Prostate gland (tissue), 2 donors: ENCODE measurements around the gene C10orf143. TPM values are rescaled to one million over a fixed set of nuclear protein-coding genes. Genes with fewer than 3 reads are reported as not detected.
"Not testable (repeated sequence)": the region's sequence is repeated elsewhere in the genome, so short reads cannot be mapped to it uniquely, and the experiment has no call there.

Experiments
- DNase-seq: peaks from one replicate; pipeline ENCODE4 v3.0.0-alpha.2; 2019; ENCODE audit warnings: low spot score
- H3K27ac ChIP-seq, 2 donors: fragments of 200-600 bp; sonication (generic); 2 replicates each; pipeline ENCODE4 v1.5.1; 2017 to 2019
- H3K27me3 ChIP-seq: fragments of 200-600 bp; sonication (generic); replicated peaks from 2 replicates; pipeline ENCODE4 v1.5.1; 2019; ENCODE audit not compliant: insufficient read depth
- H3K36me3 ChIP-seq, 2 donors: fragments of 200-600 bp; sonication (generic); 1 replicate in 1 of 2; 2 replicates in 1 of 2; pipeline versions ENCODE4 v1.5.1 to v1.8.1; 2017 to 2019
- H3K4me1 ChIP-seq: fragments of 200-600 bp; sonication (generic); replicated peaks from 2 replicates; pipeline ENCODE4 v1.5.1; 2019
- H3K4me3 ChIP-seq, 2 donors: fragments of 200-600 bp; sonication (generic); 2 replicates each; pipeline ENCODE4 v1.5.1; 2017 to 2019
- H3K9me3 ChIP-seq: fragments of 200-600 bp; sonication (generic); 2 replicates; pipeline ENCODE4 v1.5.1; 2017
- CTCF ChIP-seq, 4 experiments: fragments of 200-600 bp in 2 of 4; fragments of 450-650 bp in 2 of 4; sonication (generic) in 2 of 4; IDR thresholded peaks; 1 replicate in 3 of 4; 2 replicates in 1 of 4; pipeline ENCODE4 v1.5.1; 2016 to 2019; ENCODE audit warnings: antibody characterized with exemption in 4 of 4, mild to moderate bottlenecking in 2 of 4, moderate library complexity in 2 of 4
- POLR2A ChIP-seq: fragments of 450-650 bp; IDR thresholded peaks from one replicate; pipeline ENCODE4 v1.6.1; 2016; ENCODE audit warnings: antibody characterized with exemption, mild to moderate bottlenecking
- POLR2AphosphoS5 ChIP-seq: sonication (generic); formaldehyde crosslinking; IDR thresholded peaks from one replicate; pipeline ENCODE4 v1.6.1; 2017; ENCODE audit warnings: antibody characterized with exemption
- WGBS: methylation state at CpG from one replicate; pipeline ENCODE4 v1.1.5; 2018; 5-methylcytosine and 5-hydroxymethylcytosine counted together
- intact Hi-C: fragments of 100-400 bp; cut with DNase I; formaldehyde crosslinking; loops from one replicate; pipeline ENCODE4 v1.14.2; 2022
- total RNA-seq, 2 donors: library from RNA; depleted of rRNA; stranded (reverse); fragments of >200 nt; gene quantifications; one replicate each; pipeline ENCODE4 v1.1.0, GENCODE V29; 2016

C10orf143 gene
- total RNA-seq, 2 donors from 2014 or later, result 5.1 to 5.6 TPM

- TF ChIP-seq POLR2AphosphoS5 (no peak), POLR2A (no peak)
- Histone ChIP-seq H3K27me3 (no peaks in the 10 kb centered on the region), H3K9me3 (no peaks in the 10 kb centered on the region), H3K4me1 (peaks cover 5% of the 10 kb centered on the region), H3K27ac (no peak overlapping the region), H3K4me3 (peak overlapping the region in 1 of 2 donors; percentile 54), H3K36me3 (no peaks in the 10 kb centered on the region)
- no peak for DNase-seq
- intact Hi-C loops, result no loop called here
- whole genome bisulfite sequencing, result 66% methylated on average over 6 of the region's 6 CpGs
Measured at GRCh38 chr10:130108934-130109604, 1.6 kb downstream of the C10orf143 start.

- H3K27me3 ChIP-seq, DNase-seq, H3K36me3 ChIP-seq, H3K4me3 ChIP-seq, H3K9me3 ChIP-seq, H3K4me1 ChIP-seq, intact Hi-C loops, H3K27ac ChIP-seq: not testable (repeated sequence)
- WGBS, result 85% methylated on average over 8 of the region's 8 CpGs
Measured at GRCh38 chr10:130108146-130108545, 2.5 kb downstream of the C10orf143 start.

GRCh38 chr10:130105724-130106123 lies 4.9 kb downstream of the C10orf143 start:
- 78% methylated on average over 18 of the region's 24 CpGs for WGBS
- Histone ChIP-seq H3K27me3 (no peaks in the 10 kb centered on the region), H3K9me3 (no peaks in the 10 kb centered on the region), H3K4me3 (no peak overlapping the region), H3K27ac (no peak overlapping the region), H3K36me3 (no peaks in the 10 kb centered on the region), H3K4me1 (peaks cover 5% of the 10 kb centered on the region)
- no peak for TF ChIP-seq POLR2A
- TF ChIP-seq CTCF (IDR thresholded peaks at IDR 0.05), result no peak
- no peak for TF ChIP-seq POLR2AphosphoS5
- DNase-seq, result no peak
- intact Hi-C loops, result no loop called here

- DNase-seq, result no peak
- Histone ChIP-seq H3K4me3 (no peak overlapping the region), H3K27me3 (no peaks in the 10 kb centered on the region), H3K9me3 (no peaks in the 10 kb centered on the region), H3K36me3 (no peaks in the 10 kb centered on the region), H3K27ac (no peak overlapping the region), H3K4me1 (no peaks in the 10 kb centered on the region)
- intact Hi-C loops, result no loop called here
- WGBS, result 97% methylated on average over 6 of the region's 6 CpGs
- TF ChIP-seq POLR2AphosphoS5 (no peak), POLR2A (no peak), CTCF (IDR thresholded peaks at IDR 0.05) (no peak)
Measured at GRCh38 chr10:130099344-130099743, 11.3 kb downstream of the C10orf143 start.

- not testable (repeated sequence) for H3K4me1 ChIP-seq
- WGBS, result 75% methylated on average over 5 of the region's 5 CpGs
Measured at GRCh38 chr10:130090565-130090964, 20.1 kb downstream of the C10orf143 start.

GRCh38 chr10:130080461-130080814 lies 30.2 kb downstream of the C10orf143 start:
- intact Hi-C loops, result no loop called here
- TF ChIP-seq CTCF (IDR thresholded peaks at IDR 0.05) (no peak), POLR2A (no peak), POLR2AphosphoS5 (no peak)
- no peaks in the 10 kb centered on the region for H3K27me3 ChIP-seq
- H3K27ac ChIP-seq, result no peak overlapping the region
- no peaks in the 10 kb centered on the region for H3K4me1 ChIP-seq
- no peak overlapping the region for H3K4me3 ChIP-seq
- DNase-seq, result no peak
- no peaks in the 10 kb centered on the region for H3K9me3 ChIP-seq
- no peaks in the 10 kb centered on the region for H3K36me3 ChIP-seq
- 89% methylated on average over 2 of the region's 2 CpGs for WGBS

More at GRCh38 chr10:130090565-130090964, 20.1 kb downstream of the C10orf143 start:
- H3K27me3 ChIP-seq, H3K9me3 ChIP-seq, intact Hi-C loops, DNase-seq, H3K27ac ChIP-seq, H3K36me3 ChIP-seq, H3K4me3 ChIP-seq: not testable (repeated sequence)
